CD4-positive, alpha-beta T cell (primary cell): ENCODE data around the gene SCAMP4. TPM values are rescaled to one million over a fixed set of nuclear protein-coding genes. Genes with fewer than 3 reads are reported as not detected.

Source experiments
- ATAC-seq: fragments of 200-7000 bp; cut with Tn5 transposase; one replicate; pipeline ENCODE4 v1.10.0; 2022; ENCODE audit warnings: mild to moderate bottlenecking; ENCODE audit not compliant: poor library complexity
- CTCF ChIA-PET: fragments of 350-600 bp; sonication (Branson Sonifier 250); formaldehyde crosslinking; loops from one replicate; lab custom pipeline; 2021; ENCODE audit warnings: antibody characterized with exemption, inconsistent platforms; lab: Charles Lee
- POLR2A ChIA-PET: fragments of 350-600 bp; sonication (Branson Sonifier 250); formaldehyde crosslinking; loops from one replicate; lab custom pipeline; 2021; ENCODE audit warnings: antibody characterized with exemption, inconsistent platforms; lab: Charles Lee
- DNase-seq, 14 experiments: peaks; one replicate each; pipeline ENCODE4 v3.0.0-alpha.2; 2013 to 2020; ENCODE audit warnings: mixed read lengths in 2 of 14
- H3K27ac ChIP-seq, 2 donors: one replicate each; pipeline versions ENCODE4 v1.5.1 to v1.7.0; 2013; ENCODE audit warnings: low read length in 2 of 2, low read depth in 1 of 2, mild to moderate bottlenecking in 1 of 2
- H3K27me3 ChIP-seq, 2 experiments: 1 replicate in 1 of 2; 2 replicates in 1 of 2; pipeline versions ENCODE4 v1.6.1 to v1.7.0; 2013; ENCODE audit warnings: low read length in 2 of 2, control low read depth in 1 of 2, mild to moderate bottlenecking in 1 of 2, moderate library complexity in 1 of 2; ENCODE audit not compliant: insufficient read depth in 2 of 2, control insufficient read depth in 1 of 2
- H3K36me3 ChIP-seq: one replicate; pipeline ENCODE4 v1.6.1; 2013; ENCODE audit warnings: low read length, control low read depth; ENCODE audit not compliant: insufficient read depth
- H3K4me1 ChIP-seq: one replicate; pipeline ENCODE4 v1.6.1; 2013; ENCODE audit warnings: low read length, control low read depth; ENCODE audit not compliant: insufficient read depth
- H3K4me3 ChIP-seq: one replicate; pipeline ENCODE4 v1.5.1; 2013; ENCODE audit warnings: mild to moderate bottlenecking, low read length, moderate library complexity
- H3K9me3 ChIP-seq, 2 experiments: 1 replicate in 1 of 2; 2 replicates in 1 of 2; pipeline versions ENCODE4 v1.6.1 to v1.7.0; 2013; ENCODE audit warnings: low read length in 2 of 2, mild to moderate bottlenecking in 2 of 2, control low read depth in 1 of 2, moderate library complexity in 1 of 2; ENCODE audit not compliant: control insufficient read depth in 1 of 2, insufficient read depth in 1 of 2
- H3K27ac Mint-ChIP-seq: one replicate; pipeline ENCODE4 v1.8.0; 2020; ENCODE audit warnings: mixed read lengths
- H3K27me3 Mint-ChIP-seq: one replicate; pipeline ENCODE4 v1.8.0; 2021; ENCODE audit warnings: mixed read lengths
- H3K36me3 Mint-ChIP-seq: one replicate; pipeline ENCODE4 v1.8.0; 2021; ENCODE audit warnings: low read depth, mixed read lengths
- H3K4me1 Mint-ChIP-seq: one replicate; pipeline ENCODE4 v1.8.0; 2021; ENCODE audit warnings: low read depth, mixed read lengths
- H3K4me3 Mint-ChIP-seq: one replicate; pipeline ENCODE4 v1.8.0; 2020; ENCODE audit warnings: mild to moderate bottlenecking, mixed read lengths
- H3K9me3 Mint-ChIP-seq: one replicate; pipeline ENCODE4 v1.8.0; 2020; ENCODE audit warnings: mixed read lengths
- intact Hi-C, 2 experiments: fragments of 100-400 bp; cut with DNase I in 1 of 2; cut with micrococcal nuclease in 1 of 2; formaldehyde crosslinking; loops; one replicate each; pipeline versions ENCODE4 v1.15.1 to v1.9.0; 2023 to 2025; cut with DNase I, micrococcal nuclease
- total RNA-seq, 174 experiments: library from RNA in 2 of 174; stranded (reverse) in 2 of 174; gene quantifications; one replicate each; pipeline ENCODE4 v1.2.3 and lab custom pipeline; 2021 to 2026
- TF ChIP-seq, protein P1 (sequence below): fragments of 200-600 bp; IDR thresholded peaks from one replicate; pipeline ENCODE4 v1.8.0; 2022; ENCODE audit warnings: antibody characterized with exemption, mild to moderate bottlenecking

SCAMP4 gene
- total RNA-seq, 2 experiments from 2014 or later: 12.7 to 15.4 TPM

DNA sequence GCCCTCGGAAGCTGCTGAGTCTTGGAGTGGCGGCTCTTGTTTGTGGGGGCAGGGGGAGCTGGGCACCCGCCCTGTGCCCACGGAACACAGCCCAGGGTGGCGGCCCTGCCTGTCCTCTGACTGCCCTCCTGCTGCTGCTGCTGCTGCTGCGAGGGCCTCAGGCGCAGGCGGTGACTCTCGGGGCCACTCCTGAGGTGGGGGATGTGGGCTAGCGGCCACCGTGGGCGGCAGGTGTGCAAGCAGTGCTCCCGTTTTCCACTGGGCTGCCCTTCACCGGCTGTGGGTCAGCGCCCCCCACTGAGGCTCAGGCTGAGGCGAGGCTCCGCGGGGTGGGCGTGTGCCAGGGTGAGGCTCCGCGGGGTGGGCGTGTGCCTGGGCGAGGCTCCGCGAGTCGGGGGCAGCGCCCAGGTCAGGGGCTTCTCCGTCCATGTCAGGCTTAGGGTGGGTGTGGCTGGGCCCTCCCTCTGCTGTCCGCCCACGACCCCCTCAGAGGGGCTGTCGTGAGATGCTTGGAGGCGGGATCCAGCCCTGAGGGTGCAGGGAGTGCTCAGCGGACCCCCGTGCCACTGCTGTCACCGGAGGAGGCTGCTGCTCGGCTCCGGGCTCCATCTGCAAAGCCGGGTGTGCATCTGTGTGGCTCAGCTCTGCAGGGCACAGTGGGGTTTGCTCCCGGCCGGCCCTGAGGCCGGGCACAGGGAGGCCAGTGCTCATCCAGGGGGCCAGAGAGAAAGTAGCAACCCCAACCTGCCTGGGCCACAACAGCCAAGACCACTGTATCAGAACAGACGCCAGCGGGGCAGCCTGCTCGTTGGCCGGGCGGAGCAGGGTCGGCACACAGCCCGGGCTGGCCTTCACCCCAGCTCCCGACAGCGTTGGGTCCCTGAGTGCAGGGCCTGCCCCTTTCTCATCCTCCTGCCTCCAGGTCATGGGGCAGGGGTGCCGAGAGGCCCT is 50.2 kb downstream of the SCAMP4 start:
- H3K4me1 Mint-ChIP-seq: peaks cover 14% of the 10 kb centered on the region
- ChIA-PET POLR2A (no interaction called here), CTCF (no interaction called here)
- ATAC-seq: no peak
- Histone ChIP-seq H3K27me3 (no peaks in the 10 kb centered on the region), H3K36me3 (peaks cover 35% of the 10 kb centered on the region), H3K9me3 (no peaks in the 10 kb centered on the region), H3K4me1 (peaks cover 50% of the 10 kb centered on the region), H3K4me3 (no peak overlapping the region), H3K27ac (no peak overlapping the region)
- no peaks in the 10 kb centered on the region for H3K27me3 Mint-ChIP-seq
- intact Hi-C loops: no loop called here
- H3K36me3 Mint-ChIP-seq: peaks cover 24% of the 10 kb centered on the region
- no peaks in the 10 kb centered on the region for H3K9me3 Mint-ChIP-seq
- TF ChIP-seq, protein P1, sequence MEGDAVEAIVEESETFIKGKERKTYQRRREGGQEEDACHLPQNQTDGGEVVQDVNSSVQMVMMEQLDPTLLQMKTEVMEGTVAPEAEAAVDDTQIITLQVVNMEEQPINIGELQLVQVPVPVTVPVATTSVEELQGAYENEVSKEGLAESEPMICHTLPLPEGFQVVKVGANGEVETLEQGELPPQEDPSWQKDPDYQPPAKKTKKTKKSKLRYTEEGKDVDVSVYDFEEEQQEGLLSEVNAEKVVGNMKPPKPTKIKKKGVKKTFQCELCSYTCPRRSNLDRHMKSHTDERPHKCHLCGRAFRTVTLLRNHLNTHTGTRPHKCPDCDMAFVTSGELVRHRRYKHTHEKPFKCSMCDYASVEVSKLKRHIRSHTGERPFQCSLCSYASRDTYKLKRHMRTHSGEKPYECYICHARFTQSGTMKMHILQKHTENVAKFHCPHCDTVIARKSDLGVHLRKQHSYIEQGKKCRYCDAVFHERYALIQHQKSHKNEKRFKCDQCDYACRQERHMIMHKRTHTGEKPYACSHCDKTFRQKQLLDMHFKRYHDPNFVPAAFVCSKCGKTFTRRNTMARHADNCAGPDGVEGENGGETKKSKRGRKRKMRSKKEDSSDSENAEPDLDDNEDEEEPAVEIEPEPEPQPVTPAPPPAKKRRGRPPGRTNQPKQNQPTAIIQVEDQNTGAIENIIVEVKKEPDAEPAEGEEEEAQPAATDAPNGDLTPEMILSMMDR: no peak
- DNase-seq: no peak
- no peak overlapping the region for H3K27ac Mint-ChIP-seq
- no peak overlapping the region for H3K4me3 Mint-ChIP-seq

DNA sequence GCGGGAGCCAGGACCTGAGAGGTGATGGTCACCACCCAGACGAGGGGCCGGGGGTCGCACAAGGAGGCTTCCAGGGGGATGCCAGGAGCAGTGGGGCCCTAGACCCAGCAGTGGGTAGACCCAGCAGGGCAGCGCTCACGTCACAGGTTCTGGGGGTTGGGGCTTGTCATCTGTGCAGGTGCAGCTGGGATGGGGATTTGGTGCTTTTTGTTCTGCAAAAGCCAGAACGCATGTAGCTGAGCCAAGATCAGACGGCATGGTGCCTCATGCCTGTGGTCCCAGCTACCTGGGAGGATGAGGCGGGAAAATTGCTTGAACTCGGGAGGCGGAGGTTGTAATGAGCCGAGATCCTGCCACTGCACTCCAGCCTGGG is 50.9 kb downstream of the SCAMP4 start:
- no peak for ATAC-seq
- ChIA-PET POLR2A (no interaction called here), CTCF (no interaction called here)
- no peaks in the 10 kb centered on the region for H3K9me3 ChIP-seq
- H3K4me1 ChIP-seq: peaks cover 45% of the 10 kb centered on the region
- H3K27ac Mint-ChIP-seq: peak overlapping the region; percentile 55
- no peaks in the 10 kb centered on the region for H3K27me3 ChIP-seq
- no peak overlapping the region for H3K27ac ChIP-seq
- peaks cover 24% of the 10 kb centered on the region for H3K36me3 Mint-ChIP-seq
- H3K4me1 Mint-ChIP-seq: peaks cover 17% of the 10 kb centered on the region
- no peak for DNase-seq
- no peak overlapping the region for H3K4me3 Mint-ChIP-seq
- peaks cover 35% of the 10 kb centered on the region for H3K36me3 ChIP-seq
- intact Hi-C loops: no loop called here
- no peaks in the 10 kb centered on the region for H3K9me3 Mint-ChIP-seq
- H3K4me3 ChIP-seq: no peak overlapping the region
- TF ChIP-seq, protein P1: no peak
- H3K27me3 Mint-ChIP-seq: no peaks in the 10 kb centered on the region

DNA sequence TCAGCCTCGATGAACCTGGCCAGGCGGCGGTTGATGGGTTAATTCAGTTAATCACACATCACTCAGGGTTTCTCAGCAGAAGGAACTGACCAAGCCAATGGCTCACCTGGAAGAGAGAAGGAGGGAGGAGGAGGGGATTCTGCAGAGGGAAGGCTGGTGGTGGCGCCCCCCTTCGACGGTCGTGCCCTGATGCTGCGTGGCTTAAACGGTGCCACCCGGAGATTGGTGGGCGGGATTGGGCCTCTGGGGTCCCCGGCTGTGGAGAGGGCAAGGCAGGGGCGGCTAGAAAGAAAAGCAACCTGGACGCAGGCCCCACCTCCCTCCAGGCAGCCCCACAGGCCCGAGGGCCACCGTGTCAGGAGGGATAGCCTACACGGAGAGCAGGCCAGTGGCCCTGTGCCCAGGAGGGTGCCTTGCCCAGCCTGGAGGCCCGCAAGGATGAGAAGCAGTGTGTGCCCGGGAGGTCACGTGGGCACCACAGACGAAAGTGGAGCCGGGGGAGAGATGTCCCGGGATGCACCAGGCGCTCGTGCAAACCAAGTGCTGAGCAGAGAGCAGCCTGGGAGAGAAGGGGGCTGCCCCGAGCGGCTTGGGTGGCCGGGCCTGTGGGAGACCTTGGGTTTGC is 51.8 kb downstream of the SCAMP4 start:
- intact Hi-C loops: no loop called here
- CTCF ChIA-PET: no interaction called here
- peaks cover 35% of the 10 kb centered on the region for H3K36me3 ChIP-seq

More for the DNA sequence above, 51.8 kb downstream of the SCAMP4 start:
- H3K9me3 ChIP-seq: no peaks in the 10 kb centered on the region
- no peaks in the 10 kb centered on the region for H3K9me3 Mint-ChIP-seq
- TF ChIP-seq, protein P1: no peak
- H3K4me3 Mint-ChIP-seq: no peak overlapping the region
- POLR2A ChIA-PET: no interaction called here
- H3K27ac ChIP-seq: no peak overlapping the region
- H3K27ac Mint-ChIP-seq: peak overlapping the region; percentile 55
- H3K4me1 ChIP-seq: peaks cover 45% of the 10 kb centered on the region
- H3K4me3 ChIP-seq: no peak overlapping the region
- H3K4me1 Mint-ChIP-seq: peaks cover 19% of the 10 kb centered on the region
- H3K27me3 ChIP-seq: no peaks in the 10 kb centered on the region
- ATAC-seq: no peak
- peaks cover 28% of the 10 kb centered on the region for H3K36me3 Mint-ChIP-seq
- no peaks in the 10 kb centered on the region for H3K27me3 Mint-ChIP-seq
- no peak for DNase-seq
